Neural cell (in vitro differentiated cells): ENCODE data around the gene RAPGEF5. TPM values are rescaled to one million over a fixed set of nuclear protein-coding genes. Genes with fewer than 3 reads are reported as not detected.
"Not testable (repeated sequence)": the region's sequence is repeated elsewhere in the genome, so short reads cannot be mapped to it uniquely, and the experiment has no call there.

Experiments used
- H2AFZ ChIP-seq: fragments of 200-600, 300-800 bp; sonication (generic), shearing (Covaris generic); 2 replicates; pipeline ENCODE4 v1.6.0; 2014; ENCODE audit warnings: low read depth, mild to moderate bottlenecking, antibody characterized with exemption, low read length, moderate library complexity
- H3F3A ChIP-seq: fragments of 200-600 bp; shearing (Covaris generic); 2 replicates; pipeline ENCODE4 v1.6.1; 2016; ENCODE audit warnings: mild to moderate bottlenecking, moderate library complexity, mixed read lengths, antibody characterized with exemption, low read length; ENCODE audit not compliant: insufficient read depth, poor library complexity, severe bottlenecking
- H3K27ac ChIP-seq: fragments of 200-600, 300-800 bp; sonication (generic), shearing (Covaris generic); 2 replicates; pipeline ENCODE4 v1.5.1; 2014; ENCODE audit warnings: mild to moderate bottlenecking, low read length, moderate library complexity
- H3K27me3 ChIP-seq: fragments of 300-800, 200-600 bp; sonication (generic), shearing (Covaris generic); 2 replicates; pipeline ENCODE4 v1.6.0; 2014; ENCODE audit warnings: mild to moderate bottlenecking, low read depth, low read length, moderate library complexity; ENCODE audit not compliant: insufficient read depth
- H3K36me3 ChIP-seq: fragments of 300-800, 200-600 bp; sonication (generic), shearing (Covaris generic); 2 replicates; pipeline ENCODE4 v1.5.1; 2014; ENCODE audit warnings: mild to moderate bottlenecking, antibody characterized with exemption, low read length, moderate library complexity; ENCODE audit not compliant: insufficient read depth
- H3K4me2 ChIP-seq: fragments of 300-800, 200-600 bp; sonication (generic), shearing (Covaris generic); 2 replicates; pipeline ENCODE4 v1.6.0; 2014; ENCODE audit warnings: mild to moderate bottlenecking, low read length
- H3K4me3 ChIP-seq: fragments of 300-800, 200-600 bp; sonication (generic), shearing (Covaris generic); 2 replicates; pipeline ENCODE4 v1.5.1; 2014; ENCODE audit warnings: mild to moderate bottlenecking, low read length, moderate library complexity
- H3K79me2 ChIP-seq: fragments of 200-600 bp; shearing (Covaris generic); replicated peaks from 2 replicates; pipeline ENCODE4 v1.6.0; 2014; ENCODE audit warnings: mild to moderate bottlenecking, low read length, moderate library complexity; ENCODE audit not compliant: insufficient read depth
- H3K9ac ChIP-seq: fragments of 300-800, 200-600 bp; sonication (generic), shearing (Covaris generic); 2 replicates; pipeline ENCODE4 v1.6.1; 2016; ENCODE audit warnings: mild to moderate bottlenecking, low read length, mixed read lengths
- H3K9me2 ChIP-seq: fragments of 200-600 bp; shearing (Covaris generic); 2 replicates; pipeline ENCODE4 v1.6.1; 2016; ENCODE audit warnings: mild to moderate bottlenecking, low read length, mixed read lengths; ENCODE audit not compliant: insufficient read depth
- H3K9me3 ChIP-seq: fragments of 200-600, 300-800 bp; sonication (generic), shearing (Covaris generic); 2 replicates; pipeline ENCODE4 v1.6.1; 2016; ENCODE audit warnings: mild to moderate bottlenecking, mixed run types, low read length, moderate library complexity, mixed read lengths
- H4K20me1 ChIP-seq: fragments of 200-600 bp; shearing (Covaris generic); 2 replicates; pipeline ENCODE4 v1.6.1; 2016; ENCODE audit warnings: mild to moderate bottlenecking, mixed run types; ENCODE audit not compliant: insufficient read depth
- EP300 ChIP-seq: fragments of 450-650 bp; conservative IDR thresholded peaks from 2 replicates; pipeline ENCODE4 v1.6.1; 2014; ENCODE audit warnings: antibody characterized with exemption, mild to moderate bottlenecking, moderate library complexity; ENCODE audit not compliant: poor library complexity, severe bottlenecking
- MXI1 ChIP-seq: fragments of 450-650 bp; conservative IDR thresholded peaks from 2 replicates; pipeline ENCODE4 v1.6.1; 2014; ENCODE audit warnings: antibody characterized with exemption, mild to moderate bottlenecking; ENCODE audit not compliant: poor library complexity, severe bottlenecking
- POLR2AphosphoS5 ChIP-seq: IDR thresholded peaks from 2 replicates; pipeline ENCODE4 v1.6.1; 2012
- RAD21 ChIP-seq: fragments of 450-650 bp; conservative IDR thresholded peaks from 2 replicates; pipeline ENCODE4 v1.6.1; 2014; ENCODE audit warnings: antibody characterized with exemption, mild to moderate bottlenecking, moderate library complexity
- SMC3 ChIP-seq: fragments of 450-650 bp; conservative IDR thresholded peaks from 2 replicates; pipeline ENCODE4 v1.6.1; 2014; ENCODE audit warnings: antibody characterized with exemption, mild to moderate bottlenecking, moderate library complexity; ENCODE audit not compliant: poor library complexity
- TAF1 ChIP-seq: IDR thresholded peaks from 2 replicates; pipeline ENCODE4 v1.6.1; 2012; ENCODE audit warnings: low read depth
- polyA plus RNA-seq: library from polyadenylated mRNA; depleted of rRNA; stranded (reverse); fragments of >200 nt; gene quantifications from 2 replicates; pipeline ENCODE4 v1.2.3, GENCODE V29; 2014
- TF ChIP-seq, protein P1 (sequence below): fragments of 450-650 bp; IDR thresholded peaks from 2 replicates; pipeline ENCODE4 v1.5.1; 2014; ENCODE audit warnings: antibody characterized with exemption, mild to moderate bottlenecking, moderate library complexity; ENCODE audit not compliant: poor library complexity, severe bottlenecking

RAPGEF5 gene
- polyA plus RNA-seq, 1 donor from 2014 or later, result 48.0 TPM

DNA sequence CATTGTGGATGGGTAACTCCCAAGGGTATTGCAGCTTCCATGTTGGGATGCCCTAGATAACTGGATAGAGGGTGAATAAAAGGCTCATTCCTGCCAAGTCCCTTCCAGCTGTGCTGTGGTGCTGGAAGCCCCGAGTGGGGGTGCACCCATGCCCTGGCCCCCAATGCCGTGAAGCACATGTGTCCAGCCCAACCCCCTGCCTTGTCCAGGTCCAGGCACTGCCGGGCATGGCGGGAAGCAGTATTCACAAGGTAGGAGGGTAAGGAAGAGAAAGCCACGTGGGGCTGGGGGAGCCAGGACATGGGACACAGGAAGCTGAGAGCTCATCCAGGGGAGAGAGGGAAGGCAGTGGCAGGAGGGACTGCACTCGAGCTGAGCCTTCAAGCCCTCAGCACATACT lies 263.0 kb downstream of the RAPGEF5 start:
- Histone ChIP-seq H3F3A (no peaks in the 10 kb centered on the region), H3K9me2 (no peaks in the 10 kb centered on the region), H3K4me3 (no peak overlapping the region), H3K36me3 (no peaks in the 10 kb centered on the region), H4K20me1 (no peaks in the 10 kb centered on the region), H3K4me2 (no peak overlapping the region), H3K27ac (no peak overlapping the region), H3K79me2 (no peaks in the 10 kb centered on the region), H3K9me3 (no peaks in the 10 kb centered on the region), H3K27me3 (no peaks in the 10 kb centered on the region), H3K9ac (no peak overlapping the region), H2AFZ (no peak overlapping the region)
- TF ChIP-seq TAF1 (no peak), MXI1 (no peak)

- no peak overlapping the region for H3K4me2 ChIP-seq
- no peaks in the 10 kb centered on the region for H3K79me2 ChIP-seq
- no peak overlapping the region for H2AFZ ChIP-seq
- TF ChIP-seq SMC3, result no peak
- no peak for TF ChIP-seq MXI1
- no peak for TF ChIP-seq POLR2AphosphoS5
- no peak for TF ChIP-seq TAF1
- H3K27ac ChIP-seq, result no peak overlapping the region
- no peak overlapping the region for H3K9ac ChIP-seq
- no peaks in the 10 kb centered on the region for H4K20me1 ChIP-seq
- no peaks in the 10 kb centered on the region for H3K9me2 ChIP-seq
- H3F3A ChIP-seq, result no peaks in the 10 kb centered on the region
- no peaks in the 10 kb centered on the region for H3K9me3 ChIP-seq
- H3K36me3 ChIP-seq, result no peaks in the 10 kb centered on the region
- no peak overlapping the region for H3K4me3 ChIP-seq
- no peaks in the 10 kb centered on the region for H3K27me3 ChIP-seq
These were observed 264.0 kb downstream of the RAPGEF5 start for GRCh38 chr7:22093001-22093400.

DNA sequence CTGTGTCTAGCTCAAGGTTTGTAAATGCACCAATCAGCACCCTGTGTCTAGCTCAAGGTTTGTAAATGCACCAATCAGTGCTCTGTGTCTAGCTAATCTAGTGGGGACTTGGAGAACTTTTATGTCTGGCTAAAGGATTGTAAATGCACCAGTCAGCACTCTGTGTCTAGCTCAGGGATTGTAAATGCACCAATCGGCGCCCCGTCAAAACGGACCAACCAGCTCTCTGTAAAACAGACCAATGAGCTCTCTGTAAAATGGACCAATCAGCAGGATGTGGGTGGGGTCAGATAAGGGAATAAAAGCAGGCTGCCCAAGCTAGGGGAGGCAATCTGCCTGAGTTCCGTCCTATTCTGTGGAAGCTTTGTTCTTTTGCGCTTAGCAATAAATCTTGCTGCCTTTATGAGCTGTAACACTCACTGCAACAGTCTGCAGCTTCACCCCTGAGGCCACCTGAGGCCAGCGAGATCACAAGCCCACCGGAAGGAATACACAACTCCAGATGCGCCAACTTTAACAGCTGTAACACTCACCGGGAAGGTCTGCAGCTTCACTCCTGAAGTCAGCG lies 265.9 kb downstream of the RAPGEF5 start:
- not testable (repeated sequence) for H3K4me2 ChIP-seq, H3K4me3 ChIP-seq, H3K9me2 ChIP-seq, H2AFZ ChIP-seq, H3K9ac ChIP-seq, H3F3A ChIP-seq, H3K79me2 ChIP-seq, H3K27me3 ChIP-seq, H4K20me1 ChIP-seq, H3K9me3 ChIP-seq, H3K36me3 ChIP-seq, H3K27ac ChIP-seq

GRCh38 chr7:22090512-22090911 lies 266.4 kb downstream of the RAPGEF5 start:
- no peak for TF ChIP-seq SMC3
- no peak for TF ChIP-seq RAD21
- TF ChIP-seq, protein P1, sequence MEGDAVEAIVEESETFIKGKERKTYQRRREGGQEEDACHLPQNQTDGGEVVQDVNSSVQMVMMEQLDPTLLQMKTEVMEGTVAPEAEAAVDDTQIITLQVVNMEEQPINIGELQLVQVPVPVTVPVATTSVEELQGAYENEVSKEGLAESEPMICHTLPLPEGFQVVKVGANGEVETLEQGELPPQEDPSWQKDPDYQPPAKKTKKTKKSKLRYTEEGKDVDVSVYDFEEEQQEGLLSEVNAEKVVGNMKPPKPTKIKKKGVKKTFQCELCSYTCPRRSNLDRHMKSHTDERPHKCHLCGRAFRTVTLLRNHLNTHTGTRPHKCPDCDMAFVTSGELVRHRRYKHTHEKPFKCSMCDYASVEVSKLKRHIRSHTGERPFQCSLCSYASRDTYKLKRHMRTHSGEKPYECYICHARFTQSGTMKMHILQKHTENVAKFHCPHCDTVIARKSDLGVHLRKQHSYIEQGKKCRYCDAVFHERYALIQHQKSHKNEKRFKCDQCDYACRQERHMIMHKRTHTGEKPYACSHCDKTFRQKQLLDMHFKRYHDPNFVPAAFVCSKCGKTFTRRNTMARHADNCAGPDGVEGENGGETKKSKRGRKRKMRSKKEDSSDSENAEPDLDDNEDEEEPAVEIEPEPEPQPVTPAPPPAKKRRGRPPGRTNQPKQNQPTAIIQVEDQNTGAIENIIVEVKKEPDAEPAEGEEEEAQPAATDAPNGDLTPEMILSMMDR, result no peak
- TF ChIP-seq EP300, result no peak
- Histone ChIP-seq H3K4me2 (no peak overlapping the region), H3K27ac (no peak overlapping the region), H3K27me3 (no peaks in the 10 kb centered on the region), H3K36me3 (no peaks in the 10 kb centered on the region), H3K9me2 (no peaks in the 10 kb centered on the region), H3K9me3 (no peaks in the 10 kb centered on the region), H3K9ac (no peak overlapping the region), H2AFZ (no peak overlapping the region), H3K79me2 (no peaks in the 10 kb centered on the region), H4K20me1 (no peaks in the 10 kb centered on the region), H3K4me3 (no peak overlapping the region), H3F3A (no peaks in the 10 kb centered on the region)
